ENCODE data around the gene RRAGD.
A peak's percentile ranks its signal among the peaks of the same experiment; 100 is the strongest.

- no peak for TF ChIP-seq FOXM1 (IDR thresholded peaks at IDR 0.05; ENCODE audit: borderline replicate concordance)
- no peak for TF ChIP-seq ARNT (IDR thresholded peaks at IDR 0.05)
- no peak for TF ChIP-seq ELF4 (IDR thresholded peaks at IDR 0.05)
- no peak for TF ChIP-seq TARDBP (IDR thresholded peaks at IDR 0.05)
- no peak for TF ChIP-seq SP1 (IDR thresholded peaks at IDR 0.05)
- TF ChIP-seq BHLHE40 (IDR thresholded peaks at IDR 0.05; ENCODE audit: borderline replicate concordance), result no peak
- TF ChIP-seq SUZ12 (IDR thresholded peaks at IDR 0.05), result no peak
- no peak for TF ChIP-seq CTBP1 (IDR thresholded peaks at IDR 0.05; ENCODE audit: borderline replicate concordance)
- TF ChIP-seq FOXA1 (IDR thresholded peaks at IDR 0.05), result no peak
- no peak for TF ChIP-seq FOXK2 (IDR thresholded peaks at IDR 0.05)
- TF ChIP-seq ZNF384 (IDR thresholded peaks at IDR 0.05), result no peak
- peak; percentile 96 for TF ChIP-seq PKNOX1 (IDR thresholded peaks at IDR 0.05)
- no peak for TF ChIP-seq NFRKB (IDR thresholded peaks at IDR 0.05)
- TF ChIP-seq LEF1 (IDR thresholded peaks at IDR 0.05; ENCODE audit: borderline replicate concordance), result no peak
These were observed 18.3 kb upstream of the RRAGD start for GRCh38 chr6:89430201-89430962.
